MM.1S (cell line): ENCODE results near the gene ODC1.

Experiments used
- DNase-seq: peaks from one replicate; pipeline ENCODE4 v3.0.0-alpha.2; 2015
- H2AFZ ChIP-seq: fragments of 300-600 bp; sonication (generic); 2 replicates; pipeline ENCODE4 v1.6.0; 2016; ENCODE audit warnings: antibody characterized with exemption, low read length
- H3F3A ChIP-seq: fragments of 300-600 bp; sonication (generic); 2 replicates; pipeline ENCODE4 v1.6.1; 2016; ENCODE audit warnings: mild to moderate bottlenecking, antibody characterized with exemption, low read length, moderate library complexity, mixed read lengths; ENCODE audit not compliant: insufficient read depth
- H3K27ac ChIP-seq: fragments of 300-600 bp; sonication (generic); 2 replicates; pipeline ENCODE4 v1.5.1; 2016; ENCODE audit warnings: mild to moderate bottlenecking, low read length
- H3K27me3 ChIP-seq: fragments of 300-600 bp; sonication (generic); replicated peaks from 2 replicates; pipeline ENCODE4 v1.6.0; 2016; ENCODE audit warnings: low read length; ENCODE audit not compliant: insufficient read depth
- H3K36me3 ChIP-seq: fragments of 300-600 bp; sonication (generic); replicated peaks from 2 replicates; pipeline ENCODE4 v1.6.1; 2016; ENCODE audit warnings: mild to moderate bottlenecking, low read length, mixed read lengths; ENCODE audit not compliant: insufficient read depth
- H3K4me1 ChIP-seq: fragments of 300-600 bp; sonication (generic); 2 replicates; pipeline ENCODE4 v1.6.1; 2016; ENCODE audit warnings: low read length, mixed read lengths
- H3K4me2 ChIP-seq: fragments of 300-600 bp; sonication (generic); 2 replicates; pipeline ENCODE4 v1.6.0; 2016; ENCODE audit warnings: low read depth, low read length
- H3K4me3 ChIP-seq: fragments of 300-600 bp; sonication (generic); 2 replicates; pipeline ENCODE4 v1.5.1; 2016; ENCODE audit warnings: low read length, mixed read lengths
- H3K79me2 ChIP-seq: fragments of 300-600 bp; sonication (generic); 2 replicates; pipeline ENCODE4 v1.6.1; 2016; ENCODE audit warnings: mixed run types, low read length, mixed read lengths
- H3K9ac ChIP-seq: fragments of 300-600 bp; sonication (generic); 2 replicates; pipeline ENCODE4 v1.6.1; 2016; ENCODE audit warnings: low read length, mixed read lengths
- H3K9me2 ChIP-seq: fragments of 300-600 bp; sonication (generic); replicated peaks from 2 replicates; pipeline ENCODE4 v1.6.1; 2016; ENCODE audit warnings: mild to moderate bottlenecking, low read length, mixed read lengths; ENCODE audit not compliant: insufficient read depth
- H3K9me3 ChIP-seq: fragments of 300-600 bp; sonication (generic); replicated peaks from 2 replicates; pipeline ENCODE4 v1.6.1; 2016; ENCODE audit warnings: mild to moderate bottlenecking, low read length, mixed read lengths; ENCODE audit not compliant: insufficient read depth
- H4K20me1 ChIP-seq: fragments of 300-600 bp; sonication (generic); 2 replicates; pipeline ENCODE4 v1.6.1; 2016; ENCODE audit warnings: mild to moderate bottlenecking, low read length, moderate library complexity, mixed read lengths; ENCODE audit not compliant: insufficient read depth
- EZH2 ChIP-seq: fragments of 300-600 bp; sonication (generic); optimal IDR thresholded peaks from 2 replicates; pipeline ENCODE3; 2017; ENCODE audit warnings: low read depth, mild to moderate bottlenecking, antibody characterized with exemption, low read length, mixed read lengths
- EZH2phosphoT487 ChIP-seq: fragments of 300-600 bp; sonication (generic); IDR thresholded peaks from 2 replicates; pipeline ENCODE4 v1.6.1; 2018; ENCODE audit warnings: antibody characterized with exemption, low read length
- TF ChIP-seq, protein P1 (sequence below): fragments of 300-600 bp; sonication (generic); IDR thresholded peaks from 2 replicates; pipeline ENCODE4 v1.5.1; 2016; ENCODE audit warnings: antibody characterized with exemption, low read length, mixed read lengths

The ODC1 gene

DNA sequence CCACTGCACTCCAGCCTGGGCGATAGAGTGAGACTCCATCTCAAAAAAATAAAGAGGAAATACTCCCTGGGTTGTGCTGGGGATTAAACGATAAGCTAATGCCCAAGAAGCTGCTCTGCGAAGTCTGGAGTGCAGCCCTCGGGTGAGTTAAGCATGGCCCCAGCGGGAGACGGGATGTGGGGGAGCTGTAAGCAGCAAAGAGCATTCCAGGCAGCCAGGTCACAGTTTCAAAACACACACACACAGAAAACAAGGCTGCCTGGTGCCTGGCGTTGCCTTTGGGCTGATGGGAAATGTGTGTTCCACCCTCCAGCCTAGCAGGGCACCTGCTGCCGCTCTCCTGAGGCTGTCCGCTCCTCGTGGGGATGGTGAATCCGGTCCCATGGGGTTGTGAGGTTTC is 24.1 kb downstream of the ODC1 start:
- Histone ChIP-seq H3K9me3 (no peaks in the 10 kb centered on the region), H3K27ac (no peak overlapping the region), H3K4me1 (no peaks in the 10 kb centered on the region), H3K36me3 (0 out of 2 replicates have a peak, but pooled peaks cover 2% of the 10 kb centered on the region), H2AFZ (no peak overlapping the region), H3K9me2 (no peaks in the 10 kb centered on the region), H3K4me3 (no peak overlapping the region), H3K27me3 (no peaks in the 10 kb centered on the region), H3K79me2 (no peaks in the 10 kb centered on the region), H3K9ac (no peak overlapping the region), H3F3A (no peaks in the 10 kb centered on the region), H4K20me1 (no peaks in the 10 kb centered on the region), H3K4me2 (no peak overlapping the region)
- no peak for DNase-seq
- TF ChIP-seq EZH2phosphoT487, result no peak
- TF ChIP-seq, protein P1, sequence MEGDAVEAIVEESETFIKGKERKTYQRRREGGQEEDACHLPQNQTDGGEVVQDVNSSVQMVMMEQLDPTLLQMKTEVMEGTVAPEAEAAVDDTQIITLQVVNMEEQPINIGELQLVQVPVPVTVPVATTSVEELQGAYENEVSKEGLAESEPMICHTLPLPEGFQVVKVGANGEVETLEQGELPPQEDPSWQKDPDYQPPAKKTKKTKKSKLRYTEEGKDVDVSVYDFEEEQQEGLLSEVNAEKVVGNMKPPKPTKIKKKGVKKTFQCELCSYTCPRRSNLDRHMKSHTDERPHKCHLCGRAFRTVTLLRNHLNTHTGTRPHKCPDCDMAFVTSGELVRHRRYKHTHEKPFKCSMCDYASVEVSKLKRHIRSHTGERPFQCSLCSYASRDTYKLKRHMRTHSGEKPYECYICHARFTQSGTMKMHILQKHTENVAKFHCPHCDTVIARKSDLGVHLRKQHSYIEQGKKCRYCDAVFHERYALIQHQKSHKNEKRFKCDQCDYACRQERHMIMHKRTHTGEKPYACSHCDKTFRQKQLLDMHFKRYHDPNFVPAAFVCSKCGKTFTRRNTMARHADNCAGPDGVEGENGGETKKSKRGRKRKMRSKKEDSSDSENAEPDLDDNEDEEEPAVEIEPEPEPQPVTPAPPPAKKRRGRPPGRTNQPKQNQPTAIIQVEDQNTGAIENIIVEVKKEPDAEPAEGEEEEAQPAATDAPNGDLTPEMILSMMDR, result no peak
- no peak for TF ChIP-seq EZH2

- Histone ChIP-seq H3K9me3 (no peaks in the 10 kb centered on the region), H3K27ac (no peak overlapping the region), H3K4me1 (no peaks in the 10 kb centered on the region), H3K4me2 (no peak overlapping the region), H3K4me3 (no peak overlapping the region), H3K9me2 (no peaks in the 10 kb centered on the region), H4K20me1 (no peaks in the 10 kb centered on the region), H3K79me2 (no peaks in the 10 kb centered on the region), H3F3A (no peaks in the 10 kb centered on the region), H3K36me3 (0 out of 2 replicates have a peak, but pooled peaks cover 2% of the 10 kb centered on the region), H3K27me3 (no peaks in the 10 kb centered on the region), H3K9ac (no peak overlapping the region), H2AFZ (no peak overlapping the region)
- no peak for DNase-seq
- TF ChIP-seq, protein P1, result no peak
- TF ChIP-seq EZH2 (no peak), EZH2phosphoT487 (no peak)
These were observed 24.7 kb downstream of the ODC1 start for GRCh38 chr2:10423400-10423774.

DNA sequence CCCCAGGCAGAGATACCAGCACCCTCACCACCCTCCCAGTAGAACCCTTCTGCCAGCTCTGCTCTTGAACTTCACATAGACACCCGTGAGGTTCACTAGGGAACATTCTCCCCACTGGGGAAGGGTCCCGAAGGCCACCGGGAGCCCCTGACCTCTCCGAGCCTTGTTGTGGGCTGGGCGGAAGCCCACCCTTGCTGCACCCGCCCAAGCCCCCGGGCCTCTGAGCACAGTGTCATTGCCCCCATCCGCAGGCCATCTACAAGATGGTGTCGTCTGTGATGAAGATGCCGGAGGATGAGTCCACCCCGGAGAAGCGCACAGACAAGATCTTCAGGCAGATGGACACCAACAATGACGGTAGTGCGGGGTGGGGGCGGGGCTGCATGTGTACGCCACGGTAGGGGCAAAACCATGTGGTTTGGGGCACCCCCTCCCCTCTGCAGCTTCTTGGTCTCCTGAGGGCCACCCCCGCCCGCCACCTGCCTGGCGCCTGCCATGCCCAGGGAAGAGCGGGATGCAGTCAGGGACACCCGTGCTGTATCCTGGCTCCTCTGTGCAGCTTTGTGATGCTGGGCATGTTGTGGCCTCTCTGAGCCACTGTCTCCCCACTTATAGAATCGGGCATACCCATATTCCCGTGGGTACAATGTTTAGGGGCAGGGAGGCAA is 25.3 kb downstream of the ODC1 start:
- 0 out of 2 replicates have a peak, but pooled peaks cover 2% of the 10 kb centered on the region for H3K36me3 ChIP-seq
- TF ChIP-seq, protein P1, result no peak
- TF ChIP-seq EZH2 (no peak), EZH2phosphoT487 (no peak)
- no peak overlapping the region for H3K4me3 ChIP-seq
- no peak overlapping the region for H2AFZ ChIP-seq
- no peaks in the 10 kb centered on the region for H3K4me1 ChIP-seq
- DNase-seq, result no peak
- H3K9ac ChIP-seq, result no peak overlapping the region
- H3K79me2 ChIP-seq, result no peaks in the 10 kb centered on the region
- H3K9me2 ChIP-seq, result no peaks in the 10 kb centered on the region
- H4K20me1 ChIP-seq, result no peaks in the 10 kb centered on the region
- no peak overlapping the region for H3K4me2 ChIP-seq
- no peaks in the 10 kb centered on the region for H3K9me3 ChIP-seq
- no peak overlapping the region for H3K27ac ChIP-seq
- H3F3A ChIP-seq, result no peaks in the 10 kb centered on the region
- H3K27me3 ChIP-seq, result no peaks in the 10 kb centered on the region
